Neural cell (in vitro differentiated cells): ENCODE measurements around the gene UMODL1. TPM values are rescaled to one million over a fixed set of nuclear protein-coding genes. Genes with fewer than 3 reads are reported as not detected.

ENCODE experiments used
- H2AFZ ChIP-seq: fragments of 200-600, 300-800 bp; sonication (generic), shearing (Covaris generic); 2 replicates; pipeline ENCODE4 v1.6.0; 2014; ENCODE audit warnings: low read depth, mild to moderate bottlenecking, antibody characterized with exemption, low read length, moderate library complexity
- H3F3A ChIP-seq: fragments of 200-600 bp; shearing (Covaris generic); 2 replicates; pipeline ENCODE4 v1.6.1; 2016; ENCODE audit warnings: mild to moderate bottlenecking, moderate library complexity, mixed read lengths, antibody characterized with exemption, low read length; ENCODE audit not compliant: insufficient read depth, poor library complexity, severe bottlenecking
- H3K27ac ChIP-seq: fragments of 200-600, 300-800 bp; sonication (generic), shearing (Covaris generic); 2 replicates; pipeline ENCODE4 v1.5.1; 2014; ENCODE audit warnings: mild to moderate bottlenecking, low read length, moderate library complexity
- H3K27me3 ChIP-seq: fragments of 300-800, 200-600 bp; sonication (generic), shearing (Covaris generic); 2 replicates; pipeline ENCODE4 v1.6.0; 2014; ENCODE audit warnings: mild to moderate bottlenecking, low read depth, low read length, moderate library complexity; ENCODE audit not compliant: insufficient read depth
- H3K36me3 ChIP-seq: fragments of 300-800, 200-600 bp; sonication (generic), shearing (Covaris generic); 2 replicates; pipeline ENCODE4 v1.5.1; 2014; ENCODE audit warnings: mild to moderate bottlenecking, antibody characterized with exemption, low read length, moderate library complexity; ENCODE audit not compliant: insufficient read depth
- H3K4me2 ChIP-seq: fragments of 300-800, 200-600 bp; sonication (generic), shearing (Covaris generic); 2 replicates; pipeline ENCODE4 v1.6.0; 2014; ENCODE audit warnings: mild to moderate bottlenecking, low read length
- H3K4me3 ChIP-seq: fragments of 300-800, 200-600 bp; sonication (generic), shearing (Covaris generic); 2 replicates; pipeline ENCODE4 v1.5.1; 2014; ENCODE audit warnings: mild to moderate bottlenecking, low read length, moderate library complexity
- H3K79me2 ChIP-seq: fragments of 200-600 bp; shearing (Covaris generic); replicated peaks from 2 replicates; pipeline ENCODE4 v1.6.0; 2014; ENCODE audit warnings: mild to moderate bottlenecking, low read length, moderate library complexity; ENCODE audit not compliant: insufficient read depth
- H3K9ac ChIP-seq: fragments of 300-800, 200-600 bp; sonication (generic), shearing (Covaris generic); 2 replicates; pipeline ENCODE4 v1.6.1; 2016; ENCODE audit warnings: mild to moderate bottlenecking, low read length, mixed read lengths
- H3K9me2 ChIP-seq: fragments of 200-600 bp; shearing (Covaris generic); 2 replicates; pipeline ENCODE4 v1.6.1; 2016; ENCODE audit warnings: mild to moderate bottlenecking, low read length, mixed read lengths; ENCODE audit not compliant: insufficient read depth
- H3K9me3 ChIP-seq: fragments of 200-600, 300-800 bp; sonication (generic), shearing (Covaris generic); 2 replicates; pipeline ENCODE4 v1.6.1; 2016; ENCODE audit warnings: mild to moderate bottlenecking, mixed run types, low read length, moderate library complexity, mixed read lengths
- H4K20me1 ChIP-seq: fragments of 200-600 bp; shearing (Covaris generic); 2 replicates; pipeline ENCODE4 v1.6.1; 2016; ENCODE audit warnings: mild to moderate bottlenecking, mixed run types; ENCODE audit not compliant: insufficient read depth
- CTCF ChIP-seq: fragments of 450-650 bp; IDR thresholded peaks from 2 replicates; pipeline ENCODE4 v1.5.1; 2014; ENCODE audit warnings: antibody characterized with exemption, mild to moderate bottlenecking, moderate library complexity; ENCODE audit not compliant: poor library complexity, severe bottlenecking
- EP300 ChIP-seq: fragments of 450-650 bp; conservative IDR thresholded peaks from 2 replicates; pipeline ENCODE4 v1.6.1; 2014; ENCODE audit warnings: antibody characterized with exemption, mild to moderate bottlenecking, moderate library complexity; ENCODE audit not compliant: poor library complexity, severe bottlenecking
- EZH2 ChIP-seq: fragments of 200-600, 300-800 bp; shearing (Covaris generic), sonication (generic); IDR thresholded peaks from 2 replicates; pipeline ENCODE4 v1.6.1; 2014; ENCODE audit warnings: antibody characterized with exemption, low read length, borderline replicate concordance, mild to moderate bottlenecking; ENCODE audit not compliant: insufficient read depth, poor library complexity, severe bottlenecking
- MXI1 ChIP-seq: fragments of 450-650 bp; conservative IDR thresholded peaks from 2 replicates; pipeline ENCODE4 v1.6.1; 2014; ENCODE audit warnings: antibody characterized with exemption, mild to moderate bottlenecking; ENCODE audit not compliant: poor library complexity, severe bottlenecking
- POLR2AphosphoS5 ChIP-seq: IDR thresholded peaks from 2 replicates; pipeline ENCODE4 v1.6.1; 2012
- RAD21 ChIP-seq: fragments of 450-650 bp; conservative IDR thresholded peaks from 2 replicates; pipeline ENCODE4 v1.6.1; 2014; ENCODE audit warnings: antibody characterized with exemption, mild to moderate bottlenecking, moderate library complexity
- REST ChIP-seq: IDR thresholded peaks from 2 replicates; pipeline ENCODE4 v1.6.1; 2012; ENCODE audit warnings: borderline replicate concordance
- SMC3 ChIP-seq: fragments of 450-650 bp; conservative IDR thresholded peaks from 2 replicates; pipeline ENCODE4 v1.6.1; 2014; ENCODE audit warnings: antibody characterized with exemption, mild to moderate bottlenecking, moderate library complexity; ENCODE audit not compliant: poor library complexity
- TAF1 ChIP-seq: IDR thresholded peaks from 2 replicates; pipeline ENCODE4 v1.6.1; 2012; ENCODE audit warnings: low read depth
- polyA plus RNA-seq: library from polyadenylated mRNA; depleted of rRNA; stranded (reverse); fragments of >200 nt; gene quantifications from 2 replicates; pipeline ENCODE4 v1.2.3, GENCODE V29; 2014

UMODL1 gene
- polyA plus RNA-seq, 1 donor from 2014 or later = 0.11 TPM

- Histone ChIP-seq H3F3A (no peaks in the 10 kb centered on the region), H3K27me3 (no peaks in the 10 kb centered on the region), H3K79me2 (no peaks in the 10 kb centered on the region), H2AFZ (no peak overlapping the region), H3K9me3 (no peaks in the 10 kb centered on the region), H3K27ac (no peak overlapping the region), H3K36me3 (no peaks in the 10 kb centered on the region), H4K20me1 (no peaks in the 10 kb centered on the region), H3K4me2 (no peak overlapping the region), H3K9ac (no peak overlapping the region), H3K9me2 (no peaks in the 10 kb centered on the region), H3K4me3 (no peak overlapping the region)
- TF ChIP-seq RAD21 (no peak), REST (no peak), MXI1 (no peak), CTCF (no peak), POLR2AphosphoS5 (no peak), EP300 (no peak), SMC3 (no peak), EZH2 (no peak), TAF1 (no peak)
Observed at GRCh38 chr21:42027822-42028765, 43.0 kb upstream of the UMODL1 start.

GRCh38 chr21:42028766-42029425 is 42.2 kb upstream of the UMODL1 start:
- H3K27ac ChIP-seq = no peak overlapping the region
- H3K9ac ChIP-seq = no peak overlapping the region
- H3K79me2 ChIP-seq = no peaks in the 10 kb centered on the region
- H3K9me3 ChIP-seq = no peaks in the 10 kb centered on the region
- no peaks in the 10 kb centered on the region for H4K20me1 ChIP-seq
- no peaks in the 10 kb centered on the region for H3K36me3 ChIP-seq
- H3K4me2 ChIP-seq = no peak overlapping the region
- H3K9me2 ChIP-seq = no peaks in the 10 kb centered on the region
- no peaks in the 10 kb centered on the region for H3F3A ChIP-seq
- no peak overlapping the region for H2AFZ ChIP-seq
- TF ChIP-seq REST = no peak
- H3K27me3 ChIP-seq = no peaks in the 10 kb centered on the region
- H3K4me3 ChIP-seq = no peak overlapping the region
